ENCODE results near the gene ZNF714. TPM values are rescaled to one million over a fixed set of nuclear protein-coding genes. Genes with fewer than 3 reads are reported as not detected.

The ZNF714 gene
- total RNA-seq, 1 experiment from 2014 or later: 8.8 TPM

- Histone ChIP-seq H3K4me3 (ENCODE audit: low read length) (no peak overlapping the region), H3F3A (ENCODE audit: low read length, unreplicated experiment) (no peaks in the 10 kb centered on the region), H2AFZ (ENCODE audit: low read length) (no peak overlapping the region), H3K9me2 (replicated peaks; ENCODE audit: low read length) (no peaks in the 10 kb centered on the region), H3K27me3 (ENCODE audit: low read length) (no peaks in the 10 kb centered on the region), H3K79me2 (ENCODE audit: low read length) (no peaks in the 10 kb centered on the region), H3K9me3 (ENCODE audit: low read length) (peaks cover 21% of the 10 kb centered on the region), H3K36me3 (ENCODE audit: low read depth, low read length) (peaks cover 50% of the 10 kb centered on the region), H3K27ac (ENCODE audit: low read length) (no peak overlapping the region), H3K9ac (ENCODE audit: low read length) (no peak overlapping the region), H3K4me1 (ENCODE audit: insufficient read depth, low read length) (no peaks in the 10 kb centered on the region), H4K20me1 (ENCODE audit: low read length) (no peaks in the 10 kb centered on the region), H3K4me2 (ENCODE audit: low read length) (no peak overlapping the region)
- ATAC-seq (no peak), DNase-seq (no peak)
- no peak for TF ChIP-seq EZH2 (IDR thresholded peaks at IDR 0.05; ENCODE audit: low read length, unreplicated experiment)
- TF ChIP-seq CTCF (conservative IDR thresholded peaks at IDR 0.05; ENCODE audit: low read depth, low read length): no peak
- TF ChIP-seq EZH2phosphoT487 (IDR thresholded peaks at IDR 0.05; ENCODE audit: borderline replicate concordance, low read length): no peak
- intact Hi-C loops (cut with micrococcal nuclease): no loop called here
- BruUV-seq (replicated peaks): no TSS peak
- ChIA-PET CTCF (no interaction called here), POLR2A (ENCODE audit: unreplicated experiment) (no interaction called here)
Measured at GRCh38 chr19:21115430-21115829, 33.4 kb downstream of the ZNF714 start.

GRCh38 chr19:21117041-21117907, 35.3 kb downstream of the ZNF714 start:
- Histone ChIP-seq H3K4me3 (ENCODE audit: low read length) (no peak overlapping the region), H4K20me1 (ENCODE audit: low read length) (no peaks in the 10 kb centered on the region), H3K27me3 (ENCODE audit: low read length) (no peaks in the 10 kb centered on the region), H3F3A (ENCODE audit: low read length, unreplicated experiment) (no peaks in the 10 kb centered on the region), H3K79me2 (ENCODE audit: low read length) (no peaks in the 10 kb centered on the region), H3K9me2 (replicated peaks; ENCODE audit: low read length) (no peaks in the 10 kb centered on the region), H3K4me2 (ENCODE audit: low read length) (no peak overlapping the region), H3K9ac (ENCODE audit: low read length) (no peak overlapping the region), H3K9me3 (ENCODE audit: low read length) (peaks cover 21% of the 10 kb centered on the region), H3K27ac (ENCODE audit: low read length) (no peak overlapping the region), H2AFZ (ENCODE audit: low read length) (no peak overlapping the region), H3K4me1 (ENCODE audit: insufficient read depth, low read length) (no peaks in the 10 kb centered on the region), H3K36me3 (ENCODE audit: low read depth, low read length) (peaks cover 50% of the 10 kb centered on the region)
- ChIA-PET POLR2A (ENCODE audit: unreplicated experiment) (no interaction called here), CTCF (no interaction called here)
- no peak for TF ChIP-seq EZH2 (IDR thresholded peaks at IDR 0.05; ENCODE audit: low read length, unreplicated experiment)
- TF ChIP-seq CTCF (conservative IDR thresholded peaks at IDR 0.05; ENCODE audit: low read depth, low read length): no peak
- no peak for TF ChIP-seq EZH2phosphoT487 (IDR thresholded peaks at IDR 0.05; ENCODE audit: borderline replicate concordance, low read length)
- ATAC-seq (no peak), DNase-seq (no peak)
- no TSS peak for BruUV-seq (replicated peaks)
- intact Hi-C loops (cut with micrococcal nuclease): no loop called here

- H3K4me1 ChIP-seq (ENCODE audit: insufficient read depth, low read length): no peaks in the 10 kb centered on the region
- no peak overlapping the region for H3K4me3 ChIP-seq (ENCODE audit: low read length)
- no peak overlapping the region for H2AFZ ChIP-seq (ENCODE audit: low read length)
- no peaks in the 10 kb centered on the region for H3K79me2 ChIP-seq (ENCODE audit: low read length)
- H3F3A ChIP-seq (ENCODE audit: low read length, unreplicated experiment): no peaks in the 10 kb centered on the region
- H3K36me3 ChIP-seq (ENCODE audit: low read depth, low read length): no peaks in the 10 kb centered on the region; the same call in 1 of the 2 replicates
- POLR2A ChIA-PET (ENCODE audit: unreplicated experiment): no interaction called here
- CTCF ChIA-PET: no interaction called here
- no peak for ATAC-seq
- no TSS peak for BruUV-seq (replicated peaks)
- 0 out of 2 replicates have a peak, but pooled peaks cover 3% of the 10 kb centered on the region for H3K9me3 ChIP-seq (ENCODE audit: low read length)
- intact Hi-C loops (cut with micrococcal nuclease): no loop called here
- TF ChIP-seq EZH2 (IDR thresholded peaks at IDR 0.05; ENCODE audit: low read length, unreplicated experiment): no peak
- TF ChIP-seq CTCF (conservative IDR thresholded peaks at IDR 0.05; ENCODE audit: low read depth, low read length): no peak
- TF ChIP-seq EZH2phosphoT487 (IDR thresholded peaks at IDR 0.05; ENCODE audit: borderline replicate concordance, low read length): no peak
- no peaks in the 10 kb centered on the region for H4K20me1 ChIP-seq (ENCODE audit: low read length)
- no peak overlapping the region for H3K27ac ChIP-seq (ENCODE audit: low read length)
- no peak for DNase-seq
- H3K9ac ChIP-seq (ENCODE audit: low read length): no peak overlapping the region
- H3K27me3 ChIP-seq (ENCODE audit: low read length): no peaks in the 10 kb centered on the region
- no peaks in the 10 kb centered on the region for H3K9me2 ChIP-seq (replicated peaks; ENCODE audit: low read length)
- H3K4me2 ChIP-seq (ENCODE audit: low read length): no peak overlapping the region
Measured at GRCh38 chr19:21126078-21126477, 44.1 kb downstream of the ZNF714 start.

All from PC-3 (cell line).